H1 (cell line): ENCODE measurements around the gene RAPGEF6. TPM values are rescaled to one million over a fixed set of nuclear protein-coding genes. Genes with fewer than 3 reads are reported as not detected.

ENCODE experiments used
- CTCF ChIA-PET: fragments of 300-600 bp; sonication (Branson Sonifier 250); formaldehyde crosslinking; loops from one replicate; lab custom pipeline; 2021; ENCODE audit not compliant: partially characterized antibody; lab: Charles Lee
- POLR2A ChIA-PET: fragments of 300-600 bp; sonication (Branson Sonifier 250); formaldehyde crosslinking; loops from one replicate; lab custom pipeline; 2021; ENCODE audit warnings: inconsistent platforms; ENCODE audit not compliant: partially characterized antibody; lab: Charles Lee
- DNase-seq, 2 experiments: peaks; one replicate each; pipeline versions ENCODE4 v3.0.0 to v3.0.0-alpha.2; 2010 to 2022; ENCODE audit warnings: low spot score in 2 of 2, low read depth in 1 of 2, mixed read lengths in 1 of 2
- FAIRE-seq: peaks from 2 replicates; lab custom pipeline; 2011; peaks lifted over from hg19 to GRCh38; lab: Jason Lieb, UNC
- H2AFZ ChIP-seq: 2 replicates; pipeline ENCODE4 v1.8.1; 2012; ENCODE audit warnings: low read length, inconsistent platforms
- H2AK5ac ChIP-seq: 2 replicates; pipeline ENCODE4 v1.6.1; 2013; ENCODE audit warnings: low read depth, low read length
- H2BK120ac ChIP-seq: replicated peaks from 2 replicates; pipeline ENCODE3; 2013; ENCODE audit warnings: low read depth, low read length, inconsistent platforms
- H2BK12ac ChIP-seq: 2 replicates; pipeline ENCODE4 v1.6.1; 2013; ENCODE audit warnings: low read depth, low read length
- H2BK15ac ChIP-seq: 2 replicates; pipeline ENCODE4 v1.6.1; 2013; ENCODE audit warnings: low read length
- H2BK20ac ChIP-seq: 2 replicates; pipeline ENCODE4 v1.6.1; 2013; ENCODE audit warnings: low read length
- H2BK5ac ChIP-seq: 2 replicates; pipeline ENCODE4 v1.6.1; 2013; ENCODE audit warnings: low read depth, low read length
- H3K14ac ChIP-seq: 2 replicates; pipeline ENCODE4 v1.6.1; 2013; ENCODE audit warnings: inconsistent platforms; ENCODE audit not compliant: insufficient read length
- H3K18ac ChIP-seq: 2 replicates; pipeline ENCODE4 v1.6.1; 2013; ENCODE audit warnings: low read length; ENCODE audit errors: extremely low read depth
- H3K23ac ChIP-seq: 2 replicates; pipeline ENCODE4 v1.6.1; 2013; ENCODE audit warnings: inconsistent platforms; ENCODE audit not compliant: insufficient read length
- H3K23me2 ChIP-seq: 2 replicates; pipeline ENCODE4 v1.6.1; 2013; ENCODE audit warnings: low read depth, low read length
- H3K27ac ChIP-seq: 2 replicates; pipeline ENCODE4 v1.6.1; 2011; ENCODE audit warnings: low read depth, low read length, inconsistent platforms
- H3K27me3 ChIP-seq, 4 experiments: replicated peaks in 1 of 4; 1 replicate in 1 of 4; 2 replicates in 3 of 4; pipeline versions ENCODE4 v1.6.1 to v1.8.1; 2011 to 2013; ENCODE audit warnings: low read length in 3 of 4, mild to moderate bottlenecking in 3 of 4, inconsistent platforms in 2 of 4, mixed read lengths in 2 of 4, moderate library complexity in 1 of 4; ENCODE audit not compliant: control insufficient read depth in 3 of 4, insufficient read depth in 3 of 4; ENCODE audit errors: extremely low read depth in 1 of 4
- H3K36me3 ChIP-seq, 4 experiments: 2 replicates each; pipeline versions ENCODE4 v1.6.1 to v1.8.1; 2011 to 2013; ENCODE audit warnings: mild to moderate bottlenecking in 4 of 4, low read length in 3 of 4, moderate library complexity in 2 of 4, control low read depth in 1 of 4, inconsistent platforms in 1 of 4; ENCODE audit not compliant: insufficient read depth in 4 of 4, control insufficient read depth in 2 of 4
- H3K4ac ChIP-seq: replicated peaks from 2 replicates; pipeline ENCODE3; 2013; ENCODE audit warnings: low read length, low read depth, mixed read lengths, inconsistent platforms; ENCODE audit not compliant: insufficient read length
- H3K4me1 ChIP-seq, 4 experiments: replicated peaks in 1 of 4; 1 replicate in 1 of 4; 2 replicates in 3 of 4; pipeline versions ENCODE4 v1.6.1 to v1.8.1; 2011 to 2013; ENCODE audit warnings: low read length in 3 of 4, inconsistent platforms in 2 of 4, mixed read lengths in 1 of 4; ENCODE audit not compliant: insufficient read depth in 4 of 4, control insufficient read depth in 3 of 4
- H3K4me2 ChIP-seq, 2 experiments: 2 replicates each; pipeline versions ENCODE4 v1.6.1 to v1.8.1; 2011 to 2013; ENCODE audit warnings: low read depth in 2 of 2, low read length in 2 of 2, control low read depth in 1 of 2, inconsistent platforms in 1 of 2, mild to moderate bottlenecking in 1 of 2; ENCODE audit not compliant: insufficient read depth in 1 of 2
- H3K4me3 ChIP-seq, 4 experiments: fragments of 200-600, 300-600 bp in 1 of 4; sonication (generic), shearing (Covaris generic), sonication (Bioruptor Twin) in 1 of 4; 2 replicates each; pipeline versions ENCODE4 v1.5.1 to v1.8.1; 2011 to 2016; ENCODE audit warnings: low read length in 4 of 4, low read depth in 3 of 4, control low read depth in 2 of 4, inconsistent platforms in 2 of 4, mild to moderate bottlenecking in 2 of 4, mixed read lengths in 1 of 4, moderate library complexity in 1 of 4; ENCODE audit not compliant: insufficient read depth in 2 of 4; ENCODE audit errors: extremely low read depth in 1 of 4
- H3K56ac ChIP-seq: replicated peaks from 2 replicates; pipeline ENCODE3; 2013; ENCODE audit warnings: low read depth, mild to moderate bottlenecking, mixed read lengths, low read length, inconsistent platforms; ENCODE audit not compliant: insufficient read length
- H3K79me1 ChIP-seq: 2 replicates; pipeline ENCODE4 v1.6.1; 2013; ENCODE audit warnings: low read depth, low read length, control low read depth
- H3K79me2 ChIP-seq, 2 experiments: 2 replicates each; pipeline versions ENCODE4 v1.6.1 to v1.8.1; 2012 to 2013; ENCODE audit warnings: low read length in 2 of 2, mild to moderate bottlenecking in 2 of 2, inconsistent platforms in 1 of 2; ENCODE audit not compliant: insufficient read depth in 2 of 2, control insufficient read depth in 1 of 2
- H3K9ac ChIP-seq, 4 experiments: replicated peaks in 1 of 4; 1 replicate in 1 of 4; 2 replicates in 3 of 4; pipeline versions ENCODE4 v1.6.1 to v1.8.1; 2011 to 2013; ENCODE audit warnings: low read depth in 3 of 4, low read length in 3 of 4, control low read depth in 2 of 4, mild to moderate bottlenecking in 2 of 4, moderate library complexity in 2 of 4, inconsistent platforms in 1 of 4; ENCODE audit errors: extremely low read depth in 1 of 4
- H3K9me3 ChIP-seq, 2 experiments: 2 replicates each; pipeline versions ENCODE4 v1.6.1 to v1.8.1; 2012 to 2013; ENCODE audit warnings: mild to moderate bottlenecking in 2 of 2, moderate library complexity in 2 of 2, control low read depth in 1 of 2, inconsistent platforms in 1 of 2, low read depth in 1 of 2, low read length in 1 of 2, mixed read lengths in 1 of 2; ENCODE audit not compliant: insufficient read depth in 2 of 2
- H4K20me1 ChIP-seq, 2 experiments: replicated peaks in 1 of 2; 2 replicates each; pipeline versions ENCODE3 to v1.8.1; 2011 to 2013; ENCODE audit warnings: inconsistent platforms in 2 of 2, low read length in 2 of 2, mild to moderate bottlenecking in 1 of 2; ENCODE audit not compliant: insufficient read depth in 2 of 2, control insufficient read depth in 1 of 2
- H4K5ac ChIP-seq: 2 replicates; pipeline ENCODE4 v1.6.1; 2013; ENCODE audit warnings: low read length, low read depth, mixed read lengths, inconsistent platforms; ENCODE audit not compliant: insufficient read length
- H4K8ac ChIP-seq: 2 replicates; pipeline ENCODE4 v1.8.0; 2013; ENCODE audit warnings: mild to moderate bottlenecking, moderate library complexity, low read length, inconsistent platforms; ENCODE audit not compliant: insufficient read depth; ENCODE audit errors: extremely low read depth
- H4K91ac ChIP-seq: replicated peaks from 2 replicates; pipeline ENCODE3; 2013; ENCODE audit warnings: low read length, mixed read lengths, inconsistent platforms; ENCODE audit not compliant: insufficient read length
- EGR1 ChIP-seq: IDR thresholded peaks from 2 replicates; pipeline ENCODE4 v1.6.1; 2011; ENCODE audit warnings: low read depth, low read length, borderline replicate concordance
- EP300 ChIP-seq, 2 experiments: IDR thresholded peaks; 1 replicate in 1 of 2; 2 replicates in 1 of 2; pipeline ENCODE4 v1.6.1; 2011 to 2012; ENCODE audit warnings: low read depth in 2 of 2, low read length in 2 of 2, mild to moderate bottlenecking in 2 of 2, borderline replicate concordance in 1 of 2, inconsistent platforms in 1 of 2, moderate library complexity in 1 of 2
- EZH2 ChIP-seq: fragments of 200-600 bp; sonication (generic); IDR thresholded peaks from 2 replicates; pipeline ENCODE4 v1.7.1; 2012; ENCODE audit warnings: low read depth, mild to moderate bottlenecking, moderate library complexity, low read length, inconsistent platforms; ENCODE audit not compliant: severe bottlenecking
- TEAD4 ChIP-seq: IDR thresholded peaks from 2 replicates; pipeline ENCODE4 v1.6.1; 2012; ENCODE audit warnings: low read depth, low read length, inconsistent platforms, mixed read lengths
- WGBS, 2 experiments: shearing (Covaris generic) in 1 of 2; methylation state at CpG; one replicate each; pipeline versions ENCODE4 v1.1.6 to v1.1.7; 2013 to 2015; ENCODE audit warnings: low lambda C conversion rate in 2 of 2, mixed read lengths in 2 of 2, inconsistent platforms in 1 of 2, low coverage in 1 of 2, missing lambda C conversion rate in 1 of 2; ENCODE audit not compliant: insufficient replicate concordance in 2 of 2, insufficient coverage in 1 of 2, insufficient read length in 1 of 2; ENCODE audit errors: extremely low coverage in 1 of 2, missing lambda C conversion rate in 1 of 2; 5-methylcytosine and 5-hydroxymethylcytosine counted together
- polyA plus RNA-seq, 7 experiments: library from polyadenylated mRNA; depleted of rRNA in 3 of 7; stranded (reverse) in 5 of 7; unstranded in 2 of 7; fragments of >200 nt in 5 of 7; fragments of 200-250 nt in 2 of 7; gene quantifications; 1 replicate in 5 of 7; 2 replicates in 1 of 7; 4 replicates in 1 of 7; pipeline versions ENCODE4 v1.2.1 to v1.2.3, GENCODE V29; 2011 to 2013; ENCODE audit warnings: missing spikeins in 2 of 7, mixed read lengths in 2 of 7
- total RNA-seq: library from RNA; stranded (reverse); fragmentation: NEBNext Ultra II Directional; extraction: Animal tissue kit (Norgen Biotek cat#: 25700); gene quantifications from 2 replicates; pipeline ENCODE4 v1.2.1, GENCODE V29; 2021

RAPGEF6 gene
- total and polyA plus RNA-seq, 2 of the 8 experiments (the other 6 are each of a cell fraction or from before 2014, with no cell fraction given) = 4.8 to 20.0 TPM

GRCh38 chr5:131672776-131673175, 37.7 kb upstream of the RAPGEF6 start:
- no peak overlapping the region for H3K56ac ChIP-seq

More at GRCh38 chr5:131672776-131673175, 37.7 kb upstream of the RAPGEF6 start:
- no peak overlapping the region for H4K5ac ChIP-seq
- H3K9ac ChIP-seq = no peak overlapping the region
- H2BK15ac ChIP-seq = no peak overlapping the region
- no peak overlapping the region for H2BK20ac ChIP-seq
- 93% methylated on average over 6 of the region's 6 CpGs; no CpG with 5 or more reads in 1 of the 2 experiments for WGBS, 2 experiments
- H3K23ac ChIP-seq = no peak overlapping the region
- no peak overlapping the region for H3K27ac ChIP-seq
- ChIA-PET CTCF (interaction anchor here (1.7 kb wide), 1 partner anchor 83 kb away, joined by 4 read pairs; no protein-coding TSS in a partner anchor), POLR2A (no interaction called here)
- H3K14ac ChIP-seq = no peak overlapping the region
- H3K27me3 ChIP-seq = no peaks in the 10 kb centered on the region
- FAIRE-seq = no peak
- no peaks in the 10 kb centered on the region for H3K4me1 ChIP-seq
- no peak overlapping the region for H3K18ac ChIP-seq
- TF ChIP-seq TEAD4 (no peak), EP300 (IDR thresholded peaks at IDR 0.05; ENCODE audit: borderline replicate concordance in 1 of 2, low read depth in 2 of 2, low read length in 2 of 2) (no peak), EZH2 (no peak), EGR1 (no peak)
- H3K79me1 ChIP-seq = no peaks in the 10 kb centered on the region
- no peak overlapping the region for H4K8ac ChIP-seq
- H3K23me2 ChIP-seq = no peaks in the 10 kb centered on the region
- H4K91ac ChIP-seq = no peak overlapping the region
- H2BK5ac ChIP-seq = no peak overlapping the region
- H3K9me3 ChIP-seq = no peaks in the 10 kb centered on the region
- no peak overlapping the region for H3K4me2 ChIP-seq
- no peak overlapping the region for H3K4me3 ChIP-seq
- no peak overlapping the region for H2BK120ac ChIP-seq
- H3K79me2 ChIP-seq = no peaks in the 10 kb centered on the region
- no peak overlapping the region for H2AK5ac ChIP-seq
- no peaks in the 10 kb centered on the region for H4K20me1 ChIP-seq
- no peak overlapping the region for H3K4ac ChIP-seq
- H3K36me3 ChIP-seq = peaks cover 0 to 15% (median 4%) of the 10 kb centered on the region in 4 experiments; a peak in 6 of 8 replicates
- H2AFZ ChIP-seq = no peak overlapping the region
- DNase-seq = no peak
- no peak overlapping the region for H2BK12ac ChIP-seq
